Measurements from ENCODE around the gene ATN1.

DNA sequence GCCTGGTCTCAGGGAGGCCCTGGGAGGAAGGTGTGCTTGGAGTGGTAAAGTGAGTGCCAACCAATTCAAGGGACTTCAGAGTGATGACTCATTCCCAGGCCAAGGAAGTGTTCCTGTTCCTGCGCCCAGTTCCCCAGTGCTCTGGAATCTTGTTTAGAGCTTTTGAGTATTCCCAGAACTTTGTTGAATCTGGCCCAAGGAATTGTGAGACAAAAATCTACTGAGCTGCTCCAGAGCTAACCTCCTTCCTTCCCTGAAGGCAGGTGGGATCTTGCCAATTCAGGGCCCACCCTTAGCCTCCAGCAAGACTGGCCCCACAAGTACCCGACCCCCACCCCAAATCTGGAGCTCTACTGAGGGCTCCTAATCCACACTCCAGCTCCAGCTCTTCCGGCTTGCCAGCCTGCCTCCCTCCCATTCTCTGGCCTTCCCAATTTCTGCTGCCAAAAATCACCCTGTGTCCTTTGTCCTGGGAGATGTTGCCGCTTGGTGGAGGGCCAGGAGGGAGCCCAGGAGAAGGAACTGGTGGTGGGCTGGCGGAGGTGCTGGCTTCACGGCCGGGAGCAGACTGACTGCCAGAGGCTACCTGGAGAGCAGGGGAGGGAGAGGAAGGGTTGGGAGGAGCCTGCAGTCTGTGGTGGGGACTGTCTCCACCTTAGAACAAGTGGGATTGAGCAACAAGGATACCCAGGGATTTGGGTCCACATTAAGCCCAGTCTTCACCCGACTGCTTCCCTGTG lies 2.0 kb upstream of the ATN1 start:
- TF ChIP-seq, protein P1, sequence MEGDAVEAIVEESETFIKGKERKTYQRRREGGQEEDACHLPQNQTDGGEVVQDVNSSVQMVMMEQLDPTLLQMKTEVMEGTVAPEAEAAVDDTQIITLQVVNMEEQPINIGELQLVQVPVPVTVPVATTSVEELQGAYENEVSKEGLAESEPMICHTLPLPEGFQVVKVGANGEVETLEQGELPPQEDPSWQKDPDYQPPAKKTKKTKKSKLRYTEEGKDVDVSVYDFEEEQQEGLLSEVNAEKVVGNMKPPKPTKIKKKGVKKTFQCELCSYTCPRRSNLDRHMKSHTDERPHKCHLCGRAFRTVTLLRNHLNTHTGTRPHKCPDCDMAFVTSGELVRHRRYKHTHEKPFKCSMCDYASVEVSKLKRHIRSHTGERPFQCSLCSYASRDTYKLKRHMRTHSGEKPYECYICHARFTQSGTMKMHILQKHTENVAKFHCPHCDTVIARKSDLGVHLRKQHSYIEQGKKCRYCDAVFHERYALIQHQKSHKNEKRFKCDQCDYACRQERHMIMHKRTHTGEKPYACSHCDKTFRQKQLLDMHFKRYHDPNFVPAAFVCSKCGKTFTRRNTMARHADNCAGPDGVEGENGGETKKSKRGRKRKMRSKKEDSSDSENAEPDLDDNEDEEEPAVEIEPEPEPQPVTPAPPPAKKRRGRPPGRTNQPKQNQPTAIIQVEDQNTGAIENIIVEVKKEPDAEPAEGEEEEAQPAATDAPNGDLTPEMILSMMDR (IDR thresholded peaks at IDR 0.05): no peak
- TF ChIP-seq POLR2A (IDR thresholded peaks at IDR 0.05): peak in 1 of 2 donors; percentile 34

All from heart left ventricle (tissue), 13 donors.